HEK293 (cell line): ENCODE results near the gene FRMD4B.

Experiments used
- CTCF ChIA-PET: fragments of 350-600 bp; formaldehyde crosslinking; extraction: SDS; loops from one replicate; lab custom pipeline; 2021; ENCODE audit warnings: antibody characterized with exemption; lab: Yijun Ruan, JAX
- POLR2A ChIA-PET: fragments of 300-600 bp; formaldehyde crosslinking; extraction: SDS; loops from one replicate; lab custom pipeline; 2020; ENCODE audit warnings: antibody characterized with exemption, inconsistent platforms; lab: Yijun Ruan, JAX
- H3K27ac ChIP-seq: fragments of 200-500 bp; sonication (Bioruptor generic); 2 replicates; pipeline ENCODE4 v1.5.1; 2014; ENCODE audit warnings: low read depth, low read length, control low read depth, inconsistent platforms; ENCODE audit errors: extremely low read depth
- H3K36me3 ChIP-seq, 2 experiments: fragments of 200-500 bp in 1 of 2; sonication (Bioruptor generic) in 1 of 2; 1 replicate in 1 of 2; 2 replicates in 1 of 2; pipeline ENCODE4 v1.5.1; 2014 to 2017; ENCODE audit warnings: inconsistent platforms in 2 of 2, low read length in 2 of 2; ENCODE audit not compliant: control insufficient read depth in 2 of 2, insufficient read depth in 1 of 2
- H3K4me1 ChIP-seq: fragments of 200-500 bp; sonication (Bioruptor generic); 2 replicates; pipeline ENCODE4 v1.5.1; 2014; ENCODE audit warnings: mild to moderate bottlenecking, low read length, inconsistent platforms; ENCODE audit not compliant: control insufficient read depth, insufficient read depth
- H3K4me3 ChIP-seq: 2 replicates; pipeline ENCODE4 v1.5.1; 2011; ENCODE audit warnings: low read depth, mild to moderate bottlenecking, control low read depth, low read length, moderate library complexity
- H3K9me3 ChIP-seq: fragments of 200-500 bp; sonication (Bioruptor generic); 2 replicates; pipeline ENCODE4 v1.5.1; 2014; ENCODE audit warnings: low read depth, low read length, inconsistent platforms; ENCODE audit not compliant: control insufficient read depth, insufficient read depth
- HOXD13 ChIP-seq: sonication (generic); formaldehyde crosslinking; IDR thresholded peaks from 2 replicates; pipeline ENCODE4 v1.8.0; 2022; ENCODE audit warnings: missing genetic modification reagents, borderline replicate concordance
- KLF8 ChIP-seq: fragments of 450-650 bp; formaldehyde crosslinking; IDR thresholded peaks from 2 replicates; pipeline ENCODE4 v1.5.1; 2016; ENCODE audit warnings: missing biosample characterization, missing genetic modification characterization
- OSR2 ChIP-seq: fragments of 450-650 bp; formaldehyde crosslinking; IDR thresholded peaks from 2 replicates; pipeline ENCODE4 v1.5.1; 2016; ENCODE audit warnings: missing biosample characterization, missing genetic modification characterization
- PRDM1 ChIP-seq: fragments of 450-650 bp; formaldehyde crosslinking; IDR thresholded peaks from 2 replicates; pipeline ENCODE4; 2016; ENCODE audit warnings: missing biosample characterization, missing genetic modification characterization
- SP7 ChIP-seq: fragments of 450-650 bp; formaldehyde crosslinking; IDR thresholded peaks from 2 replicates; pipeline ENCODE4 v1.5.1; 2016; ENCODE audit warnings: missing biosample characterization, missing genetic modification characterization
- YY1 ChIP-seq: fragments of 450-650 bp; formaldehyde crosslinking; IDR thresholded peaks from 2 replicates; pipeline ENCODE4 v1.5.1; 2018; ENCODE audit warnings: missing biosample characterization, missing genetic modification characterization
- ZNF214 ChIP-seq: fragments of 450-650 bp; formaldehyde crosslinking; IDR thresholded peaks from 2 replicates; pipeline ENCODE4 v1.5.1; 2017; ENCODE audit warnings: missing biosample characterization, mild to moderate bottlenecking, missing genetic modification characterization, borderline replicate concordance
- ZNF23 ChIP-seq: fragments of 450-650 bp; formaldehyde crosslinking; IDR thresholded peaks from 2 replicates; pipeline ENCODE4 v1.5.1; 2016; ENCODE audit warnings: missing biosample characterization, missing genetic modification characterization, borderline replicate concordance
- ZNF324 ChIP-seq: fragments of 450-650 bp; formaldehyde crosslinking; IDR thresholded peaks from 2 replicates; pipeline ENCODE4 v1.5.1; 2016; ENCODE audit warnings: missing biosample characterization, missing genetic modification characterization
- ZNF366 ChIP-seq: fragments of 450-650 bp; formaldehyde crosslinking; conservative IDR thresholded peaks from 2 replicates; pipeline ENCODE4 v1.5.1; 2016; ENCODE audit warnings: missing biosample characterization, missing genetic modification characterization
- ZNF37A ChIP-seq: fragments of 450-650 bp; IDR thresholded peaks from 2 replicates; pipeline ENCODE4 v1.5.1; 2018; ENCODE audit warnings: missing biosample characterization, missing genetic modification characterization
- ZNF544 ChIP-seq: fragments of 450-650 bp; formaldehyde crosslinking; IDR thresholded peaks from 2 replicates; pipeline ENCODE4 v1.5.0; 2017; ENCODE audit warnings: missing biosample characterization, missing genetic modification characterization
- ZNF561 ChIP-seq: fragments of 450-650 bp; IDR thresholded peaks from 2 replicates; pipeline ENCODE4 v1.5.1; 2018; ENCODE audit warnings: missing biosample characterization, missing genetic modification characterization, borderline replicate concordance
- ZNF585B ChIP-seq: fragments of 450-650 bp; formaldehyde crosslinking; IDR thresholded peaks from 2 replicates; pipeline ENCODE4 v1.5.1; 2016; ENCODE audit warnings: missing biosample characterization, missing genetic modification characterization
- ZNF600 ChIP-seq: fragments of 450-650 bp; formaldehyde crosslinking; IDR thresholded peaks from 2 replicates; pipeline ENCODE4 v1.5.1; 2016; ENCODE audit warnings: missing biosample characterization, missing genetic modification characterization
- ZNF629 ChIP-seq: fragments of 450-650 bp; formaldehyde crosslinking; IDR thresholded peaks from 2 replicates; pipeline ENCODE4 v1.5.1; 2017; ENCODE audit warnings: missing biosample characterization, missing genetic modification characterization
- ZNF843 ChIP-seq: fragments of 450-650 bp; formaldehyde crosslinking; IDR thresholded peaks from 2 replicates; pipeline ENCODE4 v1.5.1; 2016; ENCODE audit warnings: missing biosample characterization, missing genetic modification characterization
- ZSCAN30 ChIP-seq: fragments of 450-650 bp; IDR thresholded peaks from 2 replicates; pipeline ENCODE4 v1.5.1; 2018; ENCODE audit warnings: missing biosample characterization, mild to moderate bottlenecking, missing genetic modification characterization, moderate library complexity
- TF ChIP-seq, protein P1 (sequence below): fragments of 450-650 bp; formaldehyde crosslinking; IDR thresholded peaks from 2 replicates; pipeline ENCODE4 v1.5.1; 2017; ENCODE audit warnings: missing biosample characterization, missing genetic modification characterization
- TF ChIP-seq, protein P2 (sequence below): fragments of 450-650 bp; IDR thresholded peaks from 2 replicates; pipeline ENCODE4 v1.5.1; 2018; ENCODE audit warnings: missing biosample characterization, mild to moderate bottlenecking, missing genetic modification characterization
- TF ChIP-seq, protein P3 (sequence below): fragments of 450-650 bp; IDR thresholded peaks from 2 replicates; pipeline ENCODE4 v1.5.1; 2018; ENCODE audit warnings: missing biosample characterization, missing genetic modification characterization
- TF ChIP-seq, protein P4 (sequence below): fragments of 450-650 bp; formaldehyde crosslinking; IDR thresholded peaks from 2 replicates; pipeline ENCODE4 v1.5.1; 2017; ENCODE audit warnings: missing biosample characterization, missing genetic modification characterization
- TF ChIP-seq, protein P5 (sequence below): fragments of 450-650 bp; formaldehyde crosslinking; conservative IDR thresholded peaks from 2 replicates; pipeline ENCODE4 v1.5.1; 2016; ENCODE audit warnings: low read depth, missing biosample characterization, missing genetic modification characterization
- TF ChIP-seq, protein P6 (sequence below): fragments of 450-650 bp; formaldehyde crosslinking; IDR thresholded peaks from 2 replicates; pipeline ENCODE4 v1.5.1; 2016; ENCODE audit warnings: missing biosample characterization, missing genetic modification characterization
- TF ChIP-seq, protein P7 (sequence below): fragments of 450-650 bp; formaldehyde crosslinking; IDR thresholded peaks from 2 replicates; pipeline ENCODE4 v1.5.1; 2016; ENCODE audit warnings: missing biosample characterization, missing genetic modification characterization

The FRMD4B gene

DNA sequence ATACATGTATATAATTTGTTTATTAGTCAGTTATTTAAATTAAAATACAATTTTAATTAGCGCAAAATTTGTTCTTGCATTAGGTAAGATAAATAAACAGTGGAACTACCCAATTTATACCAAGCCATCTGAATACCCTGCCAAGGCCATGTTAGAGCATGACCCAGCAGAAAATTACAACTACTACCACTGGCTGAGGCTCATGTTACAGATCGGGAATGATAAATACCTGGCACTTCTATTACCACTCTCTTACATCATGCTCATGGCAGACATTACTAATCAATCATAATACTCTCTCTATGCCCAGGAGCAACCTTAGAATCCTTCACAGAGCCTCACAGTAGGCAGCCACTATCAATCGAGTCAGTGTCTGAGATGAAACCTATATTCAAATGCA is 242.3 kb downstream of the FRMD4B start:
- Histone ChIP-seq H3K27ac (no peak overlapping the region), H3K4me1 (peaks cover 16% of the 10 kb centered on the region), H3K36me3 (no peaks in the 10 kb centered on the region), H3K9me3 (no peaks in the 10 kb centered on the region), H3K4me3 (no peak overlapping the region)
- CTCF ChIA-PET: no interaction called here
- POLR2A ChIA-PET: no interaction called here
- TF ChIP-seq ZNF324 (tag by site-specific recombination) (no peak), KLF8 (tag by site-specific recombination) (no peak), PRDM1 (tag by site-specific recombination) (no peak), YY1 (tag by site-specific recombination) (no peak), OSR2 (peak; percentile 83; the same call in 1 of the 2 replicates), HOXD13 (CRISPR knock-in tag) (no peak), ZNF561 (0 out of 2 replicates have a peak, but pooled peaks have one; percentile 30), ZNF23 (peak; percentile 90; the same call in 1 of the 2 replicates), ZNF366 (tag by site-specific recombination) (peak; percentile 51), ZNF37A (tag by site-specific recombination) (no peak), ZNF544 (tag by site-specific recombination) (no peak), ZNF843 (tag by site-specific recombination) (0 out of 2 replicates have a peak, but pooled peaks have one; percentile 47), SP7 (tag by site-specific recombination) (peak; percentile 74), ZNF585B (no peak), ZNF629 (tag by site-specific recombination) (peak; percentile 91), ZNF600 (0 out of 2 replicates have a peak, but pooled peaks have one; percentile 49), ZSCAN30 (tag by site-specific recombination) (peak; percentile 72; the same call in 1 of the 2 replicates), ZNF214 (tag by site-specific recombination) (no peak)
- TF ChIP-seq, protein P1, sequence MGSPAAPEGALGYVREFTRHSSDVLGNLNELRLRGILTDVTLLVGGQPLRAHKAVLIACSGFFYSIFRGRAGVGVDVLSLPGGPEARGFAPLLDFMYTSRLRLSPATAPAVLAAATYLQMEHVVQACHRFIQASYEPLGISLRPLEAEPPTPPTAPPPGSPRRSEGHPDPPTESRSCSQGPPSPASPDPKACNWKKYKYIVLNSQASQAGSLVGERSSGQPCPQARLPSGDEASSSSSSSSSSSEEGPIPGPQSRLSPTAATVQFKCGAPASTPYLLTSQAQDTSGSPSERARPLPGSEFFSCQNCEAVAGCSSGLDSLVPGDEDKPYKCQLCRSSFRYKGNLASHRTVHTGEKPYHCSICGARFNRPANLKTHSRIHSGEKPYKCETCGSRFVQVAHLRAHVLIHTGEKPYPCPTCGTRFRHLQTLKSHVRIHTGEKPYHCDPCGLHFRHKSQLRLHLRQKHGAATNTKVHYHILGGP: peak; percentile 60
- TF ChIP-seq, protein P2, sequence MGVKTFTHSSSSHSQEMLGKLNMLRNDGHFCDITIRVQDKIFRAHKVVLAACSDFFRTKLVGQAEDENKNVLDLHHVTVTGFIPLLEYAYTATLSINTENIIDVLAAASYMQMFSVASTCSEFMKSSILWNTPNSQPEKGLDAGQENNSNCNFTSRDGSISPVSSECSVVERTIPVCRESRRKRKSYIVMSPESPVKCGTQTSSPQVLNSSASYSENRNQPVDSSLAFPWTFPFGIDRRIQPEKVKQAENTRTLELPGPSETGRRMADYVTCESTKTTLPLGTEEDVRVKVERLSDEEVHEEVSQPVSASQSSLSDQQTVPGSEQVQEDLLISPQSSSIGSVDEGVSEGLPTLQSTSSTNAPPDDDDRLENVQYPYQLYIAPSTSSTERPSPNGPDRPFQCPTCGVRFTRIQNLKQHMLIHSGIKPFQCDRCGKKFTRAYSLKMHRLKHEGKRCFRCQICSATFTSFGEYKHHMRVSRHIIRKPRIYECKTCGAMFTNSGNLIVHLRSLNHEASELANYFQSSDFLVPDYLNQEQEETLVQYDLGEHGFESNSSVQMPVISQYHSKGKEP (tag by site-specific recombination): peak; percentile 81
- TF ChIP-seq, protein P3, sequence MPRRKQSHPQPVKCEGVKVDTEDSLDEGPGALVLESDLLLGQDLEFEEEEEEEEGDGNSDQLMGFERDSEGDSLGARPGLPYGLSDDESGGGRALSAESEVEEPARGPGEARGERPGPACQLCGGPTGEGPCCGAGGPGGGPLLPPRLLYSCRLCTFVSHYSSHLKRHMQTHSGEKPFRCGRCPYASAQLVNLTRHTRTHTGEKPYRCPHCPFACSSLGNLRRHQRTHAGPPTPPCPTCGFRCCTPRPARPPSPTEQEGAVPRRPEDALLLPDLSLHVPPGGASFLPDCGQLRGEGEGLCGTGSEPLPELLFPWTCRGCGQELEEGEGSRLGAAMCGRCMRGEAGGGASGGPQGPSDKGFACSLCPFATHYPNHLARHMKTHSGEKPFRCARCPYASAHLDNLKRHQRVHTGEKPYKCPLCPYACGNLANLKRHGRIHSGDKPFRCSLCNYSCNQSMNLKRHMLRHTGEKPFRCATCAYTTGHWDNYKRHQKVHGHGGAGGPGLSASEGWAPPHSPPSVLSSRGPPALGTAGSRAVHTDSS (tag by site-specific recombination): 0 out of 2 replicates have a peak, but pooled peaks have one; percentile 7
- TF ChIP-seq, protein P4, sequence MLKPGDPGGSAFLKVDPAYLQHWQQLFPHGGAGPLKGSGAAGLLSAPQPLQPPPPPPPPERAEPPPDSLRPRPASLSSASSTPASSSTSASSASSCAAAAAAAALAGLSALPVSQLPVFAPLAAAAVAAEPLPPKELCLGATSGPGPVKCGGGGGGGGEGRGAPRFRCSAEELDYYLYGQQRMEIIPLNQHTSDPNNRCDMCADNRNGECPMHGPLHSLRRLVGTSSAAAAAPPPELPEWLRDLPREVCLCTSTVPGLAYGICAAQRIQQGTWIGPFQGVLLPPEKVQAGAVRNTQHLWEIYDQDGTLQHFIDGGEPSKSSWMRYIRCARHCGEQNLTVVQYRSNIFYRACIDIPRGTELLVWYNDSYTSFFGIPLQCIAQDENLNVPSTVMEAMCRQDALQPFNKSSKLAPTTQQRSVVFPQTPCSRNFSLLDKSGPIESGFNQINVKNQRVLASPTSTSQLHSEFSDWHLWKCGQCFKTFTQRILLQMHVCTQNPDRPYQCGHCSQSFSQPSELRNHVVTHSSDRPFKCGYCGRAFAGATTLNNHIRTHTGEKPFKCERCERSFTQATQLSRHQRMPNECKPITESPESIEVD (tag by site-specific recombination): peak; percentile 51
- TF ChIP-seq, protein P5, sequence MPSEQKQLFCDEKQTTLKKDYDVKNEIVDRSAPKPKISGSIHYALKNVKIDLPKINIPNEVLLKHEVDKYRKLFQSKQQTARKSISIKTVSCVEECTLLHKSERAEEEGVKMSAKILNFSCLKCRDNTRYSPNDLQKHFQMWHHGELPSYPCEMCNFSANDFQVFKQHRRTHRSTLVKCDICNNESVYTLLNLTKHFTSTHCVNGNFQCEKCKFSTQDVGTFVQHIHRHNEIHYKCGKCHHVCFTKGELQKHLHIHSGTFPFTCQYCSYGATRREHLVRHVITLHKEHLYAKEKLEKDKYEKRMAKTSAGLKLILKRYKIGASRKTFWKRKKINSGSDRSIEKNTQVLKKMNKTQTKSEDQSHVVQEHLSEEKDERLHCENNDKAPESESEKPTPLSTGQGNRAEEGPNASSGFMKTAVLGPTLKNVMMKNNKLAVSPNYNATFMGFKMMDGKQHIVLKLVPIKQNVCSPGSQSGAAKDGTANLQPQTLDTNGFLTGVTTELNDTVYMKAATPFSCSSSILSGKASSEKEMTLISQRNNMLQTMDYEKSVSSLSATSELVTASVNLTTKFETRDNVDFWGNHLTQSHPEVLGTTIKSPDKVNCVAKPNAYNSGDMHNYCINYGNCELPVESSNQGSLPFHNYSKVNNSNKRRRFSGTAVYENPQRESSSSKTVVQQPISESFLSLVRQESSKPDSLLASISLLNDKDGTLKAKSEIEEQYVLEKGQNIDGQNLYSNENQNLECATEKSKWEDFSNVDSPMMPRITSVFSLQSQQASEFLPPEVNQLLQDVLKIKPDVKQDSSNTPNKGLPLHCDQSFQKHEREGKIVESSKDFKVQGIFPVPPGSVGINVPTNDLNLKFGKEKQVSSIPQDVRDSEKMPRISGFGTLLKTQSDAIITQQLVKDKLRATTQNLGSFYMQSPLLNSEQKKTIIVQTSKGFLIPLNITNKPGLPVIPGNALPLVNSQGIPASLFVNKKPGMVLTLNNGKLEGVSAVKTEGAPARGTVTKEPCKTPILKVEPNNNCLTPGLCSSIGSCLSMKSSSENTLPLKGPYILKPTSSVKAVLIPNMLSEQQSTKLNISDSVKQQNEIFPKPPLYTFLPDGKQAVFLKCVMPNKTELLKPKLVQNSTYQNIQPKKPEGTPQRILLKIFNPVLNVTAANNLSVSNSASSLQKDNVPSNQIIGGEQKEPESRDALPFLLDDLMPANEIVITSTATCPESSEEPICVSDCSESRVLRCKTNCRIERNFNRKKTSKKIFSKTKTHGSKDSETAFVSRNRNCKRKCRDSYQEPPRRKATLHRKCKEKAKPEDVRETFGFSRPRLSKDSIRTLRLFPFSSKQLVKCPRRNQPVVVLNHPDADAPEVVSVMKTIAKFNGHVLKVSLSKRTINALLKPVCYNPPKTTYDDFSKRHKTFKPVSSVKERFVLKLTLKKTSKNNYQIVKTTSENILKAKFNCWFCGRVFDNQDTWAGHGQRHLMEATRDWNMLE (tag by site-specific recombination): peak; percentile 76
- TF ChIP-seq, protein P6, sequence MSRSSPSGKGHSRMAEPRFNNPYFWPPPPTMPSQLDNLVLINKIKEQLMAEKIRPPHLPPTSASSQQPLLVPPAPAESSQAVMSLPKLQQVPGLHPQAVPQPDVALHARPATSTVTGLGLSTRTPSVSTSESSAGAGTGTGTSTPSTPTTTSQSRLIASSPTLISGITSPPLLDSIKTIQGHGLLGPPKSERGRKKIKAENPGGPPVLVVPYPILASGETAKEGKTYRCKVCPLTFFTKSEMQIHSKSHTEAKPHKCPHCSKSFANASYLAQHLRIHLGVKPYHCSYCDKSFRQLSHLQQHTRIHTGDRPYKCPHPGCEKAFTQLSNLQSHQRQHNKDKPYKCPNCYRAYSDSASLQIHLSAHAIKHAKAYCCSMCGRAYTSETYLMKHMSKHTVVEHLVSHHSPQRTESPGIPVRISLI (tag by site-specific recombination): no peak
- TF ChIP-seq, protein P7, sequence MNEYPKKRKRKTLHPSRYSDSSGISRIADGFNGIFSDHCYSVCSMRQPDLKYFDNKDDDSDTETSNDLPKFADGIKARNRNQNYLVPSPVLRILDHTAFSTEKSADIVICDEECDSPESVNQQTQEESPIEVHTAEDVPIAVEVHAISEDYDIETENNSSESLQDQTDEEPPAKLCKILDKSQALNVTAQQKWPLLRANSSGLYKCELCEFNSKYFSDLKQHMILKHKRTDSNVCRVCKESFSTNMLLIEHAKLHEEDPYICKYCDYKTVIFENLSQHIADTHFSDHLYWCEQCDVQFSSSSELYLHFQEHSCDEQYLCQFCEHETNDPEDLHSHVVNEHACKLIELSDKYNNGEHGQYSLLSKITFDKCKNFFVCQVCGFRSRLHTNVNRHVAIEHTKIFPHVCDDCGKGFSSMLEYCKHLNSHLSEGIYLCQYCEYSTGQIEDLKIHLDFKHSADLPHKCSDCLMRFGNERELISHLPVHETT (tag by site-specific recombination): no peak
